Progenitor cell of endocrine pancreas (in vitro differentiated cells): ENCODE measurements around the gene FOXO4. TPM values are rescaled to one million over a fixed set of nuclear protein-coding genes. Genes with fewer than 3 reads are reported as not detected.

Experiments
- DNase-seq: peaks from one replicate; pipeline ENCODE4 v3.0.0; 2021; ENCODE audit warnings: low spot score; ENCODE audit not compliant: unreplicated experiment
- H3K27ac Mint-ChIP-seq: 2 replicates; pipeline ENCODE4 v1.8.0; 2021; ENCODE audit warnings: mild to moderate bottlenecking, moderate library complexity, mixed read lengths
- H3K27me3 Mint-ChIP-seq: 2 replicates; pipeline ENCODE4 v1.8.0; 2021; ENCODE audit warnings: mixed read lengths
- H3K36me3 Mint-ChIP-seq: 2 replicates; pipeline ENCODE4 v1.8.0; 2022; ENCODE audit warnings: mixed read lengths; ENCODE audit not compliant: insufficient read depth
- H3K4me1 Mint-ChIP-seq: 2 replicates; pipeline ENCODE4 v1.8.0; 2021; ENCODE audit warnings: low read depth, mixed read lengths
- H3K4me3 Mint-ChIP-seq: 2 replicates; pipeline ENCODE4 v1.8.0; 2021; ENCODE audit warnings: low read depth, mild to moderate bottlenecking, moderate library complexity, mixed read lengths
- H3K9me3 Mint-ChIP-seq: 2 replicates; pipeline ENCODE4 v1.8.0; 2021; ENCODE audit warnings: low read depth, mixed read lengths
- total RNA-seq: library from RNA; stranded (reverse); gene quantifications from 2 replicates; pipeline ENCODE4 v1.2.1, GENCODE V29; 2021
- TF ChIP-seq, protein P1 (sequence below): fragments of 200-600 bp; sonication (generic); IDR thresholded peaks from one replicate; pipeline ENCODE4 v1.5.0; 2021; ENCODE audit warnings: antibody characterized with exemption, mild to moderate bottlenecking; ENCODE audit not compliant: unreplicated experiment

The FOXO4 gene
- total RNA-seq, 1 donor from 2014 or later = 41.0 TPM

- H3K4me1 Mint-ChIP-seq = peaks cover 7% of the 10 kb centered on the region
- no peaks in the 10 kb centered on the region for H3K27me3 Mint-ChIP-seq
- H3K4me3 Mint-ChIP-seq = no peak overlapping the region
- DNase-seq = no peak
- H3K36me3 Mint-ChIP-seq = no peaks in the 10 kb centered on the region
- TF ChIP-seq, protein P1, sequence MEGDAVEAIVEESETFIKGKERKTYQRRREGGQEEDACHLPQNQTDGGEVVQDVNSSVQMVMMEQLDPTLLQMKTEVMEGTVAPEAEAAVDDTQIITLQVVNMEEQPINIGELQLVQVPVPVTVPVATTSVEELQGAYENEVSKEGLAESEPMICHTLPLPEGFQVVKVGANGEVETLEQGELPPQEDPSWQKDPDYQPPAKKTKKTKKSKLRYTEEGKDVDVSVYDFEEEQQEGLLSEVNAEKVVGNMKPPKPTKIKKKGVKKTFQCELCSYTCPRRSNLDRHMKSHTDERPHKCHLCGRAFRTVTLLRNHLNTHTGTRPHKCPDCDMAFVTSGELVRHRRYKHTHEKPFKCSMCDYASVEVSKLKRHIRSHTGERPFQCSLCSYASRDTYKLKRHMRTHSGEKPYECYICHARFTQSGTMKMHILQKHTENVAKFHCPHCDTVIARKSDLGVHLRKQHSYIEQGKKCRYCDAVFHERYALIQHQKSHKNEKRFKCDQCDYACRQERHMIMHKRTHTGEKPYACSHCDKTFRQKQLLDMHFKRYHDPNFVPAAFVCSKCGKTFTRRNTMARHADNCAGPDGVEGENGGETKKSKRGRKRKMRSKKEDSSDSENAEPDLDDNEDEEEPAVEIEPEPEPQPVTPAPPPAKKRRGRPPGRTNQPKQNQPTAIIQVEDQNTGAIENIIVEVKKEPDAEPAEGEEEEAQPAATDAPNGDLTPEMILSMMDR = no peak
- H3K9me3 Mint-ChIP-seq = peaks cover 14% of the 10 kb centered on the region
- H3K27ac Mint-ChIP-seq = no peak overlapping the region
Measured at GRCh38 chrX:71070531-71070930, 25.1 kb upstream of the FOXO4 start.

GRCh38 chrX:71081330-71082123 lies 14.1 kb upstream of the FOXO4 start:
- peaks cover 1% of the 10 kb centered on the region for H3K4me1 Mint-ChIP-seq
- H3K27me3 Mint-ChIP-seq = no peaks in the 10 kb centered on the region
- H3K4me3 Mint-ChIP-seq = no peak overlapping the region
- H3K36me3 Mint-ChIP-seq = no peaks in the 10 kb centered on the region
- no peak for DNase-seq
- TF ChIP-seq, protein P1 = no peak
- no peaks in the 10 kb centered on the region for H3K9me3 Mint-ChIP-seq
- no peak overlapping the region for H3K27ac Mint-ChIP-seq

GRCh38 chrX:71082124-71082647 lies 13.5 kb upstream of the FOXO4 start:
- Mint-ChIP-seq H3K4me1 (peaks cover 1% of the 10 kb centered on the region), H3K36me3 (no peaks in the 10 kb centered on the region), H3K9me3 (no peaks in the 10 kb centered on the region), H3K27me3 (no peaks in the 10 kb centered on the region), H3K27ac (no peak overlapping the region), H3K4me3 (no peak overlapping the region)
- no peak for DNase-seq
- TF ChIP-seq, protein P1 = no peak

- H3K4me3 Mint-ChIP-seq = no peak overlapping the region
- H3K4me1 Mint-ChIP-seq = peaks cover 1% of the 10 kb centered on the region
- no peaks in the 10 kb centered on the region for H3K36me3 Mint-ChIP-seq
- H3K9me3 Mint-ChIP-seq = no peaks in the 10 kb centered on the region
- no peak overlapping the region for H3K27ac Mint-ChIP-seq
- no peaks in the 10 kb centered on the region for H3K27me3 Mint-ChIP-seq
- TF ChIP-seq, protein P1 = no peak
- no peak for DNase-seq
Measured at GRCh38 chrX:71082822-71083221, 12.8 kb upstream of the FOXO4 start.

GRCh38 chrX:71085900-71086299 lies 9.8 kb upstream of the FOXO4 start:
- Mint-ChIP-seq H3K4me1 (peaks cover 1% of the 10 kb centered on the region), H3K9me3 (no peaks in the 10 kb centered on the region), H3K27me3 (no peaks in the 10 kb centered on the region), H3K36me3 (no peaks in the 10 kb centered on the region), H3K4me3 (no peak overlapping the region), H3K27ac (no peak overlapping the region)
- DNase-seq = no peak
- TF ChIP-seq, protein P1 = no peak
